ENCODE data around the gene GNAI2.
"Not testable (repeated sequence)": the region's sequence is repeated elsewhere in the genome, so short reads cannot be mapped to it uniquely, and the experiment has no call there.

GNAI2 gene

GRCh38 chr3:50241713-50242380 lies 5.8 kb downstream of the GNAI2 start:
- TF ChIP-seq, protein P1, sequence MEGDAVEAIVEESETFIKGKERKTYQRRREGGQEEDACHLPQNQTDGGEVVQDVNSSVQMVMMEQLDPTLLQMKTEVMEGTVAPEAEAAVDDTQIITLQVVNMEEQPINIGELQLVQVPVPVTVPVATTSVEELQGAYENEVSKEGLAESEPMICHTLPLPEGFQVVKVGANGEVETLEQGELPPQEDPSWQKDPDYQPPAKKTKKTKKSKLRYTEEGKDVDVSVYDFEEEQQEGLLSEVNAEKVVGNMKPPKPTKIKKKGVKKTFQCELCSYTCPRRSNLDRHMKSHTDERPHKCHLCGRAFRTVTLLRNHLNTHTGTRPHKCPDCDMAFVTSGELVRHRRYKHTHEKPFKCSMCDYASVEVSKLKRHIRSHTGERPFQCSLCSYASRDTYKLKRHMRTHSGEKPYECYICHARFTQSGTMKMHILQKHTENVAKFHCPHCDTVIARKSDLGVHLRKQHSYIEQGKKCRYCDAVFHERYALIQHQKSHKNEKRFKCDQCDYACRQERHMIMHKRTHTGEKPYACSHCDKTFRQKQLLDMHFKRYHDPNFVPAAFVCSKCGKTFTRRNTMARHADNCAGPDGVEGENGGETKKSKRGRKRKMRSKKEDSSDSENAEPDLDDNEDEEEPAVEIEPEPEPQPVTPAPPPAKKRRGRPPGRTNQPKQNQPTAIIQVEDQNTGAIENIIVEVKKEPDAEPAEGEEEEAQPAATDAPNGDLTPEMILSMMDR (IDR thresholded peaks at IDR 0.05), result no peak
- no peak for TF ChIP-seq ZFX (IDR thresholded peaks at IDR 0.05; ENCODE audit: borderline replicate concordance)
- peak overlapping the region; percentile 15; the same call in 1 of the 2 replicates for H3K27ac ChIP-seq

DNA sequence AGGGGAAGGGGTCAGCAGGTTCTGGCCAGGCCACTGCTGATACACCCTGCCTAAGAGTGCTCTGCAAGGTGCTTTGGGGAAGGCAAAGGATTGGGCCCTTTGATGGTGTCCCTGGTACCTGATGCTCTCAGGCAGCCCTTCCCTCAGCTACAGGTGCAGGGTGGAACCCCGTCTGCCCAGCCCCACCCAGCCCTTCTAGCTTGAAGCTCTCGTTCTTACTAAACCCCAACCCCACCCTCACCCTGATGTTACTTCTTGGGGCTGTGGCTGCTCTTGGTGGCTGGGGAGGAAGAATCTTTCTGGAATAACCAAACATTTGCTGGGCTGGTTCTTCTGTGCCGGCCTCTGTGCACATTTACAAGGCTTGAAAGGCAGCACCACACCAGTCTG lies 6.4 kb downstream of the GNAI2 start:
- H3K27ac ChIP-seq, result peak overlapping the region; percentile 15
- TF ChIP-seq, protein P1 (IDR thresholded peaks at IDR 0.05), result no peak
- TF ChIP-seq ZFX (IDR thresholded peaks at IDR 0.05; ENCODE audit: borderline replicate concordance), result no peak

DNA sequence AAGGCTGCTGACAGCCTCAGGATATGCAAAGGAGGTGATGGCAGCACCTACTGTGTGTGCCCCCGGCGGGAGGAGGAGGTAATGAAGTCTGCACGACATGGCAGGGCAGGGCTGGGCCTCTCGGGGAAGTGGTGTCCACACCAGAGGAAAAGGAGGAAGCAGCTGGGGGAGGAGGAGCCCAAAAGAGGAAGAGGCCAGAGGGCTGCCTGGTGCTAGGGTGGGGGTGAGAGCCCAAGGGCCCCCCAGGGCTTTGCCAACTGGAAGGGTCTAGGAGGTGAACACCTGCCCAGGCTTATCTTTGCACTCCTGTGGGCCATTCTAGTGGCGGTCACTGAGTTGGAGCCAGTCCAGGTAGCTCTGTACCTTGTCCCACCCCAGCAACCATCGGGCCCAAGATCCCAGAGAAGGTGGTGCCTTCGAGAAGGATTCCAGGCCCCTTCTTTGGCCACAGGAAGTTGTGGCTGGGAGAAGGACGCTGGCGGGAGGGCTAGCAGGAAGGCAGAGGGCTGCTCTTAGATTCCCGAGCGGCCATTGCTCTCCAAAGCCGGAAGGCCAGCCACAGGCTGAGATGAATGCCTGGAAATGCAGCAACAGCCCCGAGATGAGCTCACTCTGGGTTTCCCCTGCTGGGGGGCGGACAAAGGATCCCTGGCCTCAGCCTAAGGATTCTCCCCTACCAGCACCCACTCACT lies 7.0 kb downstream of the GNAI2 start:
- no peak for TF ChIP-seq ZFX (IDR thresholded peaks at IDR 0.05; ENCODE audit: borderline replicate concordance)
- TF ChIP-seq, protein P1 (IDR thresholded peaks at IDR 0.05), result no peak
- H3K27ac ChIP-seq, result peak overlapping the region; percentile 15; the same call in 1 of the 2 replicates

GRCh38 chr3:50243543-50243895 lies 7.5 kb downstream of the GNAI2 start:
- TF ChIP-seq ZFX (IDR thresholded peaks at IDR 0.05; ENCODE audit: borderline replicate concordance), result no peak
- TF ChIP-seq, protein P1 (IDR thresholded peaks at IDR 0.05), result no peak
- peak overlapping the region; percentile 15; the same call in 1 of the 2 replicates for H3K27ac ChIP-seq

- H3K27ac ChIP-seq, result not testable (repeated sequence)
Measured at GRCh38 chr3:50244813-50245212, 8.8 kb downstream of the GNAI2 start.

- no peak overlapping the region for H3K27ac ChIP-seq
- TF ChIP-seq ZFX (IDR thresholded peaks at IDR 0.05; ENCODE audit: borderline replicate concordance), result no peak
- TF ChIP-seq, protein P1 (IDR thresholded peaks at IDR 0.05), result no peak
Measured at GRCh38 chr3:50245251-50245745, 9.3 kb downstream of the GNAI2 start.

DNA sequence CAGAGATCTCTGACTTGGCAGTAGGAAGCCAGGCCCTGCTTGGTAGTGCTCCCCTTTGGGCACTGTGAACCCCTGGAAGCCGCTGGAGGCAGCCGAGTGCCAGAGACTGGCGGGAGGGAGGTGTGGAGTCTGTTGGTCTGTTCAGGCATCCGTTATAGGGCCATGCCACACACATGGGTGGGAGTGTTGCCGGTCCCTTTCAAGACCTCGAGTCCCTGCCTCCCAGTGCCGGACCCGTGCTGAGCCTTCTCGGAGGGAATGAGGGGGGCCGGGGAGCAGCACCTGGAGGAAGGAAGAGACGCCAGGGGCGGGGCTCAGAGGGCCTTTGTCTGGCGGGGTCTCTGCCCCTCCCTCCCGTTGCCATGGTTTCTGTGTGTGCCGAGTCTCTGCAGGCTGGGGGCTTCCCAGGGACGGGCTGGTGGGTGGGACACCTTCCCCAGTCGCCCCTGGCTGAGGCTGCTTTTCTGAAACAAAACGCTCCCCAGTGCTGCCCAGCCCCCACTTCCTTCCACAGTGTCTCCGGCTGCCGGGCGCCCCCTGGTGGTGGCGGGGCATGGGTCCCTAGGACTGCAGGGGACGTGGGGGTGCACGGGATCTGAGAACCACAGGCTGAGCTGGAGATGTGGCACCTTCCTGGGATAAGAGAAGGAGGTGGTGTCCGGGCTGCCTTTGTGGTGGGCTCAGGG lies 10.0 kb downstream of the GNAI2 start:
- TF ChIP-seq ZFX (IDR thresholded peaks at IDR 0.05; ENCODE audit: borderline replicate concordance), result no peak
- TF ChIP-seq, protein P1 (IDR thresholded peaks at IDR 0.05), result peak; percentile 97
- H3K27ac ChIP-seq, result no peak overlapping the region
